NCI-H526 treated with DMSO at 0.1 percent for 48 hours (cell line): ENCODE measurements around the gene XRCC2.
"Not testable (repeated sequence)": the region's sequence is repeated elsewhere in the genome, so short reads cannot be mapped to it uniquely, and the experiment has no call there.

Source experiments
- DNase-seq: peaks from one replicate; lab custom pipeline; 2025; lab: John Stamatoyannopoulos, UW

Gene XRCC2

DNA sequence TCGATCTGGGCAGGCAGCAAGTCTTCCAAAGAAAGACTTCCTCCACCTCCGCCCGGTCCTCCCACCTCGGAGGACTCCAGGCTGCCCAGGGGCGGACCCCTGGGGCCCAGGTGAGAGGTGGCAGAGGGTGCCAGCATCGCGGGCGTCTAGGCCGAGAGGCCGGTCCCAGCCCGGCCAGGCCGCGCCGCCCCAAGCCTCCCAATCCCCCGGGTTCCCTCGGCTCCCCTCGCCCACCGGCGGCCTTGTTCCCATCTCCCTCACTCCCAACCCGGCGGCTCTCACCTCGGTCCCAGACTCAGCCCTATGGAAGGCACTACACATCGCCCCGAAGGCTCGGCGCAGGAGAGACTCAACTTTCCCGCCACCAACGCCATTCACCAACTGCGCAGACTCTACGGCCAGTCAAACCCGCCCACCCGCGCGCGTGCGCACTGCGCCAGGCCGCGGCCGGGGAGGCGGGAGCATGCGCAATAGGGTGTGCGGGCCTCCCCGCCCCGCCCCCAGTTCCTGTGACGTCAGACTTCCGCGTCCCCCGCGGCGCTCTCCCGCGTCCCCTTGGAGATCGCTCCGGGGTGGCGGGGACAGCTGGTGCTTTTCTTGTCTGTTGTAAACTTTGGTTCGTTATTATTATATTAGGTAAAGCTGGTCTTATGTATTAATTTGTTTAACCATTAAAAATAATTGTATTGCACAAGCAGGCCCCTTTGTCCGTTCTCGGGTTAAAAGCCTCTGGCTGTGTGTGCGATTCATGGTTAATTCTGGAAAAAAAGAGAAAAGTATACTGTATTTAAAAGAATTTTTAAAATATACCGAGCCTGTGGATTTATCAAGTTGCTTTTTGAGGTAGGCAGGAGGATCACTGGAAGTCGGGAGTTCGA lies at the start of gene XRCC2:
Gene XRCC2 (minus strand): TSS at position 383 of the 878 bp plus-strand sequence. CDS start 62 bp downstream, at position 321.
- peak; percentile 86 for DNase-seq

DNA sequence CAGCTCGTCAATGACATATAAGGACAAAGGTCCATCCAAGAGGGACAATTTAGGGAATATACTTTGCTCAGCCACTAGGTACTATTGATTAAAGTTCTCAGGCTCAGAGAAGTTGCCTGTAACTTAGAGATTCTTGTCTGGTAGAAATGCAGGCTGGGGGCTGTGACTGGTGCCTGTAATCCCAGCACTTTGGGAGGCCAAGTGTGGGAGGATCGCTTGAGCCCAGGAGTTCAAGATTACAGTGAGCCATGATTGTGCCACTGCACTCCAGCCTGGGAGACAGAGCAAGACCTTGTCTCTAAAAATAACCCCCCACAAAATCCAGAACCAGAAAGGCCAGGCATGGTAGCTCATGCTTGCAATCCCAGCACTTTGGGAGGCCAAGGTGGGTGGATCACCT lies 47.4 kb upstream of the XRCC2 start:
- no peak for DNase-seq

DNA sequence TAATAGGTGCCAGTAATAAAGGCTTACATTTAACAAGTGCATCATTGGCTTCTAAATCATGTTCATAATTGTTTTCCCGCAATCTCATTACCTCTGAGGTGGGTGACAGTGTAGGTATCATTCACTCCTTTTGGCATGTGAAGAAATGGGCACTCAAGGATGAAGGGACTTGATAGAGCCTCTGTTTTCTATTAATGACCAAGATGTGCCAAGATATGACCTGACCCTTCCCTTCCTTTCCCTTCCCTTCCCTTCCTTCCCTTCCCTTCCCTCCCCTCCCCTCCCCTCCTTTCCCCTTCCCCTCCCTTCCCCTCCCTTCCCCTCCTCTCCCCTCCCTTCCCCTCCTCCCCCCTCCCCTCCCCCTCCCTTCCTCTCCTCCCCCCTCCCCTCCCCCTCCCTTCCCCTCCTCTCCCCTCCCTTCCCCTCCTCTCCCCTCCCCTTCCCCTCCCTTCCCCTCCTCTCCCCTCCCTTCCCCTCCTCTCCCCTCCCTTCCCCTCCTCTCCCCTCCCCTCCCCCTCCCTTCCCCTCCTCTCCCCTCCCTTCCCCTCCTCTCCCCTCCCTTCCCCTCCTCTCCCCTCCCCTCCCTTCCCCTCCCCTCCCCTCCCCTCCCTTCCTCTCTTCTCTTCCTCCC lies 36.6 kb upstream of the XRCC2 start:
- not testable (repeated sequence) for DNase-seq

DNA sequence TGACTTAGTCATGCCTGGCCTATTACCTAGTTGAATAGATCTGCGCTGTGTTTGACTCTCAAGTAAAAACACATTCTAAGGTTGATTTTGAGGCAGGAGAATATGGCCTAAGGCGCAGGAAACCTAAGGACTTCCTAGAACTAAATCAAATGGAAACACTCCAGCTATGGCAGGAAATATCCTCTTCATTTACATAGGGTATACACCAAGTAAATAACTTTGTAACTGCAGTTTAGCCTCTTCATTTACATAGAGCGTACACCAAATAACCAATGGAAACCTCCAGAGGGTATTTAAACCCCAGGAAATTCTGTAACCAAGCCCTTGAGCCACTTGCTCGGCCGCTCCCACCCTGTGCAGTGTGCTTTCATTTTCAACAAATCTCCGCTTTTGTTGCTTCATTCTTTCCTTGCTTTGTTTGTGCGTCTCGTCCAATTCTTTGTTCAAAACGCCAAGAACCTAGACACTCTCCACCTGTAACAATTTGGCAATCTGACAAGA lies 35.6 kb upstream of the XRCC2 start:
- DNase-seq, result no peak

DNA sequence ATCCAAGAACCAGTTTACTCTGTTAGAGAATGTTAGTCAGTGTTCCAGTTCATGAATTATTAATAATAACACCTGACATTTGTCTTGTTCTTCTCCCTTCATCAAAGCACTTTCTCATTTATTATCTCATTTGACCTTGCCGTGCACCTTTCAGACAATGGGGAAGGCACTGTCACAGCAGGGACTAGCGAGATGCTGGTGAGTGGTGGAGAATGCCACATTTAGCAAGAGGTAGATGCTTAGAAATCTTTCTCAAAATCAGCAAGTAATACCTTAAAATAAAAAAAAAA lies 34.2 kb upstream of the XRCC2 start:
- no peak for DNase-seq

DNA sequence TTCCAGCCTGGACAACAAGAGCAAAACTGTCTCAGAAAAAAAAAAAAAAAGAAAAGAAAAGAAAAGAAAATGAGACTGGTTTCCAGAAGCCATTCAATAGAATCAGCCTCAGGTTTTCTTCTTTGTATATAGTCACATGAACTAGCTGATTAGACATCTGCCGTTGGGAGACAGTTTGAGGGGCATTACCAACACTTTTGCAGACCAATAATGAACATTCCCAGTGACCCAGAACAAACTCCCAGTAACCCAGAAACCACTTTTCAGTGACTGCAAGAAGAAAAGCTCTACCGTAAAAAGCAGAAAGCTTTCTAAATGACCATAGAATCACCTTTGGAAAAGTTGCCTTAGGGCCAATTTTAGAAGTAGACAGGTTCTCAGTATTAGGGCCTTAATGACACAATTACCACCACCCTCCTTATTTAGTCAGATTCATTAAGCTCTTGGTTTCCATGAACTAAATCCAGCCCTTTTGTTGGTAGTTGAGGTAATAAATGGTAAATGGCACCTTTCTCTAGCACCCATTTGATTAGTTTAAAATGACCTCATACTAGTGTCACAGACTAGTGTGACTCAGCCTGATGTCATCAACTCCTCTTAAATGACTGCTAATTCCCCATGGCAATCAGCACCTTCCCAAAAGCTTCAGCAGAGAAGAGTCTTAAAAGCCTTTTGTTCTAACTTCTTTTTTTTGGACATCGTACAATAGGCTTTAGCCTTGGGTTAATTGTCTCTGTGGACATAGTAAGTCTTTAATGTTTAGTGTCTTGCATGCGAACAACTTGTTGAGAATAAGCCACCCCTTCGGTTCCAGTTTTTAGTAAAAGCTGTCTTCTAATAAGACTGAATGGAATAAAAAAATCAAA lies 33.6 kb upstream of the XRCC2 start:
- no peak for DNase-seq

DNA sequence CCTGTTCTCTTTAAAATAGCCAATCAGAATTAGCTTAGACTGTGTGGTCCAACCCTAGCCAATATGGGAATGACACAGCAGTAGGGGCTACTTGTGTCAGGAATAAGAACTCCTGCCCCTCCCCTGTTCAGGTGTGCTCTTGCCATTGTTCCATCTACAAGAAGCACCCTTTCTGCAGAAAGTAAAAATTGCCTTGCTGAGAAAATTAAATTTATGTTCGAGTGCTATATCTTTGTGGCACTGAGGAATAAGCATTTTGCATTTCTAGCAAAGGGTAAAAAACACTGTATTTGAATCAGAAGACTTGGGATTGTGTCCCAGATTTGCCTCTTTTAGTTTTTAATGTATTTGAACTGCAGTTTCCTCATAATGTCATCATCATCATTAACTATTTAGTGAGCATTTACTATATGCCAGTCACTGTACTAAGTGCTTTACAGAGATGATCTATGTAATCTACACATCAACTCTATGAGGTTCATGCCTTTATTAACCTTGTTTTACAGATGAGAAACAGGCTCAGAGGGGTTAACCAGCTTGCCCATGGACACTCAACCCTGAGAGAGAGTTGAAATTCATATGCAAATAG lies 28.9 kb upstream of the XRCC2 start:
- DNase-seq, result no peak

DNA sequence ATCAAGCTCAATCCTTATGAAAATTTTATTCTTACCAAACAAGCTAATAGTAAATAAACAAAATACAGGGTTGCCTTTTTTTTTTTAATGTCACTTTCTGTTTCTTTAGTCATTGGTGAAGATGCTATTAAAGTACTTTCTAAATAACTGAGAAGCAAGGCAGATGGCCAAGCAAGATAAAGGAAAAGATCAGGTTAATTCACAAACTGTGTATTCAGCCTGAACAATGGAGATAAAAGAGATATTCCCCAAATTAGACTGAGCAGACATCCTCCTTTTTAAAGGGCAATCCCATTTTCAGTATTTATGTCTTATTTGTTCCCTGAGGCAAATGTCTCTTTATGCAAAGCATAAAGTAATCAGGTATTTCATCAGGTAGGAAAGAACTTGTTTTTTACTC lies 23.1 kb upstream of the XRCC2 start:
- no peak for DNase-seq

DNA sequence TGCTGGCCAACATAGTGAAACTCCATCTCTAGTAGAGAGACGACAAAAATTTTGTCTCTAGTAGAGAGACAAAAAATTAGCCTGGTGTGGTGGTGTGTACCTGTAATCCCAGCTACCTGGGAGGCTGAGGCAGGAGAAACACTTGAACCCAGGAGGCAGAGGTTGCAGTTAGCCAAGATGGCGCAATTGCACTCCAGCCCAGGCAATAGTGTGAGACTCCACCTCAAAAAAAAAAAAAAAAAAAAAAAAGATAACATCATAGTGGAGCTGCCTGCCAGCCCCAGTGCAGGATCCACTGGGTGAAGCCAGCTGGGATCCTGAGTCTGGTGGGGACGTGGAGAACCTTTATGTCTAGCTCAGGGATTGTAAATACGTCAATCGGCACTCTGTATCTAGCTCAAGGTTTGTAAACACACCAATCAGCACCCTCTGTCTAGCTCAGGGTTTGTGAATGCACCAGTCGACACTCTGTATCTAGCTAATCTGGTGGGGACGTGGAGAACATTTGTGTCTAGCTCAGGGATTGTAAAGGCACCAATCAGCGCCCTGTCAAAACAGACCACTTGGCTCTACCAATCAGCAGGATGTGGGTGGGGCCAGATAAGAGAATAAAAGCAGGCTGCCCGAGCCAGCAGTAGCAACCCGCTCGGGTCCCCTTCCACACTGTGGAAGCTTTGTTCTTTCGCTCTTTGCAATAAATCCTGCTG lies 21.5 kb upstream of the XRCC2 start:
- not testable (repeated sequence) for DNase-seq

DNA sequence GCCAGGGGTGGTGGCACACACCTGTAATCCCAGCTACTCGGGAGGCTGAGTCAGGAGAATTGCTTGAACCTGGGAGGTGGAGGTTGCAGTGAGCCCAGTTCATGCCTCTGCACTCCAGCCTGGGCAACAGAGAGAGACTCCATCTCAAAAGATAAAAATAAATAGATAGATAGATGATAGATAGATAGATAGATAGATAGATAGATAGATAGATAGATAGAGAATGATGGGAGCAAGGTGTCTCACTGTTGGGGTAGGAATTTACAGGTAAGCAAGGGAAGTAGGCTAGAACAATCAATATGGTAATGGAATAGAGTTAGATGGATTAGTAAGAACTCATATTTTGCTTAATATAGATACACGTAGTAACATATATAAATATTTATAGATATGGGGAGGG lies 16.3 kb upstream of the XRCC2 start:
- DNase-seq, result not testable (repeated sequence)

DNA sequence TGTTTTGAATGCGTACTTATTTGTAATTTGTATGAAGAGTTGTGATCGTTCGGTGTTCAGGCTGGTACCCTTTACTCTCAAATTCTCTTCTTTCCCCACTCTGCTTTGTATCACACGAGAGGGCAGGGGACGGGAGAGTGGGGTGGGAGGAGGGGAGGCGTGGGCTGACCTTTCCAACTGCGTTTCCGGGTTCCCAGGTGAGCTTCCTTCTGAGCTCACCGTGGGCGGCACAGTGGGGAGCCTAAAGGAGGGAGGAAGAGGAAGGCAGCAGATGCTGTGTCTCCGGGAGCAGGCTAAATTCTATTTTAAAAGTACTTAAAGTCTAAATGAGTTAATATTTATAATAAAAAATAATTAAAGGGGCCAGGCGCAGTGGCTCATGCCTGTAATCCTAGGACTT lies 7.4 kb upstream of the XRCC2 start:
- DNase-seq, result no peak

DNA sequence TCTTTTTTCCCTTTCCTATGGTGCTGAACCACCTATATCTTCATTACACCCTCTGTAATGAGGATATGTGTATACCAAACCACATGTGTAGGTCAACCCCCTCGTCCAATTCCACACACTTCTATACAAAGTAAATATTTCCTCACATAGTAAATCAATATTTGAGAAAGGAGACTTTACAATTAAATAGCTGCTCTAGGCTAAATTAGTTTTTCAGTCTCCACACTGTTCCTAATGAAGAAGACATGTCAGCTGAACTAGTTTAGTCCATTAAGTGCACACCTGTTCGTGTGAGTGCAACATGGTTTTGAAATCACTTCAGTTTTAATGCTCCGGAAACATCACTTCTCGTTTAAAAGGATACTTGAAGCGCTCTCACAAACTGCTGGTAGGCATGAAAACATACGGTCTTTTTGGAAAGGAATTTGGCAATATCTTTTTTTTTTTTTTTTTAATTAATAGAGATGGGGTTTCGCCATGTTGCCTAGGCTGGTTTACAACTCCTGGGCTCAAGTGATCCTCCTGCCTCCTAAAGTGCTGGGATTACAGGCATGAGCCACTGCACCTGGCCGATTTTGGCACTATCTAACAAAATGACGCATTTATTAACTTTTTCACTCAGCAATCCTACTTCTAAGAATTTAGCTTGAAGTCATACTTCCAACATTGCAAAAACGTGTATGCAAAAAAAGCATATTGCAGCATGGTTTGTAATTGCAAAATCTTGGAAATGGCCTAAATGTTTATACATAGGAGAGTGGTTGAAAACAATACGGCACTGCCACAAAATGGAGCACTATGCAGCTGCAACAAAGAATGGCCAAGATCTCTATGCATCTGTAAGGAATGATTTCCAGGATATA lies 2.1 kb upstream of the XRCC2 start:
- no peak for DNase-seq

DNA sequence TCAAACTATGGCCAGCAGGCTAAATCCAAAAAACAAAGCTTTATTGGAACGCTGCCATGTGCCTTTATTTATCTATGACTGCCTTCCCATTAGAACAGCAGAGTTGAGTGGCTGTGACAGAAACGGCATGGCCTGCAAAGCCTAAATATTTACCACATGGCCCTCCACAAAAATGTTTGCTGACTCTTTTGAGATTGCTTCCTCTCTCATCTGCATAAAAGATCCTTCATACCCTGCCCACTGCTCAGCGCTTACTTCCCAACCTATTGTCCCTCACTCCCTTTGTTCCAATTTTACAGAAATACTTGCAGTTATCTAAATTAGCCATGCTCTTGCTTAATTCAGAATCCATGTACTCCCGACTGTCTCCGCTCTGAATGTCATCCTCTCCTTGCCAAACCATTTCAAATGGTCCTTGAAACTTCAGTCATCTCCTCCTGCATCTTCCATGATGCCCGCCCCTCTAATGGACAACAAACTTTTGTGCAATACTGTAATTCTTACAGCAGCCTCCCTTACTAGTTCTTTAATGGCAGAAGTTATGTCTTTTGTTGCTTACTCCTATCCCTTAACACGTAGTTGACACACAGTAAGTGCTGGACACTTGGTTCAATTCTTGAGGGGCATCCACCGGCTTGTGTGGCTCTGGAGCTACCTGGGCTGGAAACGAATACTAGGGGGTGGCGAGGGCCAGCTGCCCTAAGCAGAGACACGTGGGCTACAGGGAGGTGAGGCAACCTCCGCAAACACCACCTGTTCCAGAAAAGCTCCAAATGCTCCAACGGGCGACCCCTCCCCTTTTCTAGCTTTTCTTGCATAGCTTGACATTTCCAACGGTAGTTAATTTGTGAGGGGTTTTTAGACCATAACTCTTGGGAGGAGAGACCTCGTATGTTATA lies 832 bp downstream of the XRCC2 start:
- peak; percentile 43 for DNase-seq

DNA sequence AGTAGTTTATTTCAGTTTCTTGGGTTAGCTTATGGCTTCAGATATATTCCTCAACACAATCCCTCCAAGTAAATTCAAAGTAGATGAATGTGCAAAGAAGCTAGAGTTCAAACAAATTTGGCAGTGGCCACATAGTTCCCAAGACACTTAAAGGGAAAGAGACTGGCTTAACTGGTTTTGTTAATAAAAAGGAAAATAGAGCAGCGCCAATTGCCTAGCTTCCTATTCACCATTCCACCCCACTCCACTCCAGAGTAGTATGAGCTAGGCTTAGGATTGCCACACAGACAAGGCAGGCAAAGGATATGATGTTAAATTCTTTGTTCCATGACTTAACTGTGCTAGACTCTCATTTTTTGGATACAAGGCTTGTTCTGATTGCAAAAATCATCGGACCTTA lies 2.0 kb downstream of the XRCC2 start:
- DNase-seq, result no peak

DNA sequence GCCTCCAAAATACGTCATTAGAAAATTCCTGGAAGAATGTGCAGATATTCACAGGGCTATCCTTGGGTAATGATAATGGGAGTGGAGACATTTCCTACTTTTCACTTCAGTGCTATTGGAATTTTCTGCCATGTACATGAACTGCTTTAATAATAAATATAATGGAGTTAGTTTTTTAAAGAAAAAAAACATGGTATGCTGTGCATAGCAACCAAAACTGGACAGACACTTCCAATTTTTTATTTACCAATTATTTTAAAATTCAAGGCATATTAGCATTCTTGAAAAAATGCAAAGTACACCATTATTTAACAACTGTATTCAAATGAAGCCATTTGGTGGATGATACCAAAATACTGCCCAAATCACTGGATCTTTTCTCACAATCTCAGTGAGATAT lies 3.3 kb downstream of the XRCC2 start:
- DNase-seq, result no peak

DNA sequence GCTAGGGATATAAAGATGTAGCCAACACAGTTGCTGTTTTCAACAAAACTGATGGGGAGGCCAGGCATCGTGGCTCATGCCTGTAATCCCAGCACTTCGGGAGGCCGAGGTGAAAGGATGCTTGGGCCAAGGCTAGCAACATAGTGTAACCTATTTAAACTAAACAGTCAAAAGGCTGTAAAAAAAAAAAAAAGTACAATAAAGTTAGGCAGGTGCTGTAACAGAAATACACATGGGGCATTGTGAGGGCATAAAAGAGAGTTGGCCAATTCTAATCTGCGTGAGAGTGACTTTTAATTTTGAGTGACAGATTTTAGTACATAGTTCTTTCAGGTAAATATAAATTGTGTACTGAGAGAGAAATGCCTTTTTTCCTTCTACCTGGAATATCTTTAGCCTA lies 6.2 kb downstream of the XRCC2 start:
- no peak for DNase-seq

DNA sequence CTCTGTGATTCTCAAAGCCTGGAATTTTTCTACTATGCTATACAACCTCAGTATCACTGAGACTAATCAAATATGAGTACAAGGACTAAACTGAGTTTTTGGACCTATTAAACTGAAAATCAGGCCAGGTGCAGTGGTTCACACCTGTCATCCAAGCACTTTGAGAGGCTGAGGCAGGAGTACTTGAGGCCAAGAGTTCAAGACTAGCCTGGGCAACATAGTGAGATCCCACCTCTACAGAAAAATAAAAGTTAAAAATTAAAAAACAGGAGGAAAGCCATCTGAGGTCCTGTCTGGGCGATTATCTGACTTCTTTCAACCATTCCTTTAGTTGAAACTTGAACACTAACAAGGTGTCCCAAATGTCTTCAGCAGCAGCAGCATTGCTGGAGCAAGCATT lies 7.0 kb downstream of the XRCC2 start:
- no peak for DNase-seq

DNA sequence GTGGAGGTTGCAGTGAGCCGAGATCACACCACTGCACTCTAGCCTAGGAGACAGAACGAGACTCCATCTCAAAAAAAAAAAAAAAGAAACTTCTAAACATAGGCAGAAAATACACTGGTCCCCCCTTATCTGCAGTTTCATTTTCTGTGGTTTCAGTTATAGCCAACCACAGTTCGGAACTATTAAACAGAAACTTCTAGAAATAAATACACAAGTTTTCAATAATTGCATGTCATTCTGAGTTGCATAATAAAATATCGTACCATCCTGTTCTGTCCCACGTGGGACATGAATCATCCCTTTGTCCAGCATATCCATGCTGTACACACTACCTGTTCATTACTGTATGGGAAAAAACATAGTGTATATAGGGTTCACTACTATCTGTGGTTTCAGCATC lies 8.0 kb downstream of the XRCC2 start:
- DNase-seq, result no peak

DNA sequence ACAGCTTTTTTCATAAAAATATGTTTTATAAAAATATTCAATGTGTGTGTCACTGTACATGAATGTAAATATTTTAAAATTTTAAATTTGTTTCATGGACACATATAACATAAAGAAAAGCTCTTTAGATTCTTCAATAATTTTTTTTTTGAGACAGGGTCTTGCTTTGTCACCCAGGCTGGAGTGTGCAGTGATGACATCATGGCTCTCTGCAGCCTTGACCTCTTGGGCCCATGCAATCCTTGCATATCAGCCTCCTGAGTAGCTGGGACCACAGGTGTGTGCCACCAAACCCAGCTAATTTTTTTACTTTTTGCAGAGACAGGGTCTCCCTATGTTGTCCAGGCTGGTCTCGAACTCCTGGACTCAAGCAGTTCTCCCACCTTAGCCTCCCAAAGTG lies 9.9 kb downstream of the XRCC2 start:
- DNase-seq, result no peak

DNA sequence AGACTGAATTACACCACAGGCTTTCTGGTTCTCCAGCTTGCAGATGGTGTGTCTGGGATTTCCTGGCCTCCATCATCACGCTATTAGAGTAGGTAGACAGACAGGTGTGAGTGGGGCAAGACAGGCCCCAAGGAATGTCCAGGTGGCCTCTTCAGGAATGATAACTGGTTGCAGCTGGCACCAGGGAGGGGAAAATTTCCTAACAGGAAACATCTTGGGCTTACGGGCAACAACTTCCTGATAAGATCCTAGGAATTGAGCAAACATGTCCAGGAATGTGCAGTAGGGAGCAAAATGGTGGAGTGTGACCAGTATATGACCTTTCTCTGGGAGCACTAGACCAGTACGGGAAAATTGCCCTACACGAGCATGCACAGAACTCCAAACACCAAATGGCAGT lies 11.3 kb downstream of the XRCC2 start:
- no peak for DNase-seq
